KMS-11 (cell line): ENCODE data around the gene UBA3.
A peak's percentile ranks its signal among the peaks of the same experiment; 100 is the strongest.

Source experiments
- H2AFZ ChIP-seq: fragments of 200-600 bp; sonication (generic); 2 replicates; pipeline ENCODE4 v1.6.1; 2016; ENCODE audit warnings: antibody characterized with exemption, mixed run types, low read depth
- H3K27ac ChIP-seq: fragments of 200-600 bp; sonication (generic); 2 replicates; pipeline ENCODE4 v1.6.1; 2016; ENCODE audit warnings: mild to moderate bottlenecking, mixed run types
- H3K27me3 ChIP-seq: fragments of 200-600 bp; sonication (generic); 2 replicates; pipeline ENCODE4 v1.6.1; 2017; ENCODE audit warnings: mild to moderate bottlenecking, low read depth, mixed run types, moderate library complexity; ENCODE audit not compliant: insufficient read depth
- H3K36me3 ChIP-seq: fragments of 200-600 bp; sonication (generic); 2 replicates; pipeline ENCODE4 v1.6.1; 2017; ENCODE audit warnings: mild to moderate bottlenecking, mixed run types; ENCODE audit not compliant: insufficient read depth
- H3K4me1 ChIP-seq: fragments of 200-600 bp; sonication (generic); 2 replicates; pipeline ENCODE4 v1.6.1; 2016; ENCODE audit warnings: mild to moderate bottlenecking, low read depth, mixed run types; ENCODE audit not compliant: poor library complexity, severe bottlenecking
- H3K4me2 ChIP-seq: fragments of 200-600 bp; sonication (generic); 2 replicates; pipeline ENCODE4 v1.7.0; 2016; ENCODE audit warnings: mild to moderate bottlenecking, mixed run types
- H3K4me3 ChIP-seq: fragments of 200-600 bp; sonication (generic); IDR thresholded peaks from 2 replicates; pipeline ENCODE4 v1.6.1; 2017; ENCODE audit warnings: low read depth, low read length, mixed read lengths; ENCODE audit not compliant: insufficient read depth
- H3K79me2 ChIP-seq: fragments of 200-600 bp; sonication (generic); 2 replicates; pipeline ENCODE4 v1.6.1; 2016; ENCODE audit warnings: low read depth, mixed run types; ENCODE audit not compliant: insufficient read depth
- H3K9ac ChIP-seq: fragments of 200-600 bp; sonication (generic); 2 replicates; pipeline ENCODE4 v1.6.1; 2016; ENCODE audit warnings: mild to moderate bottlenecking, mixed run types
- H4K20me1 ChIP-seq: fragments of 200-600 bp; sonication (generic); 2 replicates; pipeline ENCODE4 v1.6.1; 2016; ENCODE audit warnings: mild to moderate bottlenecking, mixed run types; ENCODE audit not compliant: insufficient read depth
- TF ChIP-seq, protein P1 (sequence below): fragments of 200-600 bp; sonication (generic); conservative IDR thresholded peaks from 2 replicates; pipeline ENCODE4 v1.6.1; 2017; ENCODE audit warnings: low read depth, mild to moderate bottlenecking, antibody characterized with exemption, low read length, moderate library complexity, mixed read lengths

UBA3 gene

DNA sequence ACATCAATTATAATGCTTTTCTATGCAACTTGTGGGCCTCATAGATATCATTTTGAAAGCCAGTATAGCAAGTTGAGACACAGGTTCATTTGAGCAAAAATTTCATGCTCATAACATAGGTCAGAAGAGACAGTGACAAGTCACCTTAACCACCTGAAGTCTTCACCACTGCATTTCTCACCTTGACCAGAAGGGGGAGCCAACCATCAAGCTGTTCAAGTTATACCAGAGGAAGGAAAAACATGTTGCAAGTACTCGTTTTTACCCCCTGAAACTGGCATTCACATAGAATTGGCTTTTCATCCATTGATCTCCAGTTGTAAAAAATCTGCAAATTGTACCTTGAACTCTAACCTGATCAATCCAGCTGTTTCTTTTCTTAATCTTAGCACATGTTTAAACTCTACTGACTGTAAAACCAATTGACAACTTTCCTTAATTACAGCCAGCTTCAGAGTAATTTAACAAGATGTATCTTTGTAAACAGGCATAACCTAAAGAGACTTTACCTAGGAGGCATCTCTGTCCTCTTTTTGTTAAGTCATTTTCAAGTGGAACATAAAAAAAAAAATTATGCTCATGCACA, 40.8 kb upstream of the UBA3 start:
- H3K27me3 ChIP-seq = no peaks in the 10 kb centered on the region
- H3K4me1 ChIP-seq = peaks cover 11% of the 10 kb centered on the region
- H2AFZ ChIP-seq = peak overlapping the region; percentile 44
- H3K9ac ChIP-seq = no peak overlapping the region
- H3K4me2 ChIP-seq = no peak overlapping the region
- no peak overlapping the region for H3K4me3 ChIP-seq
- H3K79me2 ChIP-seq = no peaks in the 10 kb centered on the region
- H4K20me1 ChIP-seq = no peaks in the 10 kb centered on the region
- TF ChIP-seq, protein P1, sequence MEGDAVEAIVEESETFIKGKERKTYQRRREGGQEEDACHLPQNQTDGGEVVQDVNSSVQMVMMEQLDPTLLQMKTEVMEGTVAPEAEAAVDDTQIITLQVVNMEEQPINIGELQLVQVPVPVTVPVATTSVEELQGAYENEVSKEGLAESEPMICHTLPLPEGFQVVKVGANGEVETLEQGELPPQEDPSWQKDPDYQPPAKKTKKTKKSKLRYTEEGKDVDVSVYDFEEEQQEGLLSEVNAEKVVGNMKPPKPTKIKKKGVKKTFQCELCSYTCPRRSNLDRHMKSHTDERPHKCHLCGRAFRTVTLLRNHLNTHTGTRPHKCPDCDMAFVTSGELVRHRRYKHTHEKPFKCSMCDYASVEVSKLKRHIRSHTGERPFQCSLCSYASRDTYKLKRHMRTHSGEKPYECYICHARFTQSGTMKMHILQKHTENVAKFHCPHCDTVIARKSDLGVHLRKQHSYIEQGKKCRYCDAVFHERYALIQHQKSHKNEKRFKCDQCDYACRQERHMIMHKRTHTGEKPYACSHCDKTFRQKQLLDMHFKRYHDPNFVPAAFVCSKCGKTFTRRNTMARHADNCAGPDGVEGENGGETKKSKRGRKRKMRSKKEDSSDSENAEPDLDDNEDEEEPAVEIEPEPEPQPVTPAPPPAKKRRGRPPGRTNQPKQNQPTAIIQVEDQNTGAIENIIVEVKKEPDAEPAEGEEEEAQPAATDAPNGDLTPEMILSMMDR = peak; percentile 73
- H3K27ac ChIP-seq = no peak overlapping the region
- H3K36me3 ChIP-seq = no peaks in the 10 kb centered on the region

DNA sequence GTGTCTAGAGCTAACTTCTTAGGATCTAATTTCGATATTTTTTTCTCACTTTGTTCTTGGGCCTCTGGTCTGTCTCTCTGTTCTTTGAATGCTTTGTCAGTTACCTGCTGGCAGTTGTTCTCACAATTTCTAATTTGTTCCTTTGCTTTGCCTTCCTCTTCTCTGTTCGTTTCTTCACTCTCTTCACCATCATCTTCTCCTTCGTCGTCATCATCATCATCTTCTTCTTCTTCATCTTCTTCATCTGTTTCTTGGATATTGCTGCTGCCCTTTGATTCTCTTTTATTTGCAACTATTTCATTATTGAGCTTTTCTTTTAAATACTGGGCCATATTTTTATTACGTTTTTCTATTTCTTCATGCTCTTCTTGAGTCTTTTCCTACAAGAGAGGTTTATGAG, 39.5 kb upstream of the UBA3 start:
- H3K4me2 ChIP-seq = no peak overlapping the region
- no peaks in the 10 kb centered on the region for H4K20me1 ChIP-seq
- TF ChIP-seq, protein P1 = no peak
- no peak overlapping the region for H3K9ac ChIP-seq
- H3K4me3 ChIP-seq = no peak overlapping the region
- H3K79me2 ChIP-seq = no peaks in the 10 kb centered on the region
- no peaks in the 10 kb centered on the region for H3K27me3 ChIP-seq
- peaks cover 17% of the 10 kb centered on the region for H3K4me1 ChIP-seq
- H2AFZ ChIP-seq = no peak overlapping the region
- H3K27ac ChIP-seq = no peak overlapping the region
- no peaks in the 10 kb centered on the region for H3K36me3 ChIP-seq

DNA sequence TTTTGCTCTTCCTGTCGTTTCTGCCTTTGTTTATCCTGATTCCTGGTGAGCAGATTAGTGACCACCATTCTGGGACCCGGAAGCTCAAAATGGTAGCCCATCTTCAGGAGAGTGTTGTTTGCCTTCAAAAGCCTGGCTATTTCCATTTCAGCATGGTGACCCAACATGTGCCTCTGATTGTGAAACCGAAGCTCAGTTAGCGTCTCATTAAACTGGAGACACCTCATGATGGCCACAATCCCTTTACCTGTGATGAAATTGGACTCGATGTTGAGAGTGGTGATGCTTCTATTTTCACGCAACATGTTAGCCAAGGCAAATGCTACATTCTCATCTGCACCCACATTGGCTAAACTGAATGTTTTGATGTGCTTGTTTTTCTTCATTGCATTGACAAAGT, 39.0 kb upstream of the UBA3 start:
- Histone ChIP-seq H3K36me3 (no peaks in the 10 kb centered on the region), H3K4me2 (no peak overlapping the region), H2AFZ (no peak overlapping the region), H4K20me1 (no peaks in the 10 kb centered on the region), H3K9ac (no peak overlapping the region), H3K4me1 (peaks cover 17% of the 10 kb centered on the region), H3K4me3 (no peak overlapping the region), H3K79me2 (no peaks in the 10 kb centered on the region), H3K27me3 (no peaks in the 10 kb centered on the region), H3K27ac (no peak overlapping the region)
- TF ChIP-seq, protein P1 = no peak

DNA sequence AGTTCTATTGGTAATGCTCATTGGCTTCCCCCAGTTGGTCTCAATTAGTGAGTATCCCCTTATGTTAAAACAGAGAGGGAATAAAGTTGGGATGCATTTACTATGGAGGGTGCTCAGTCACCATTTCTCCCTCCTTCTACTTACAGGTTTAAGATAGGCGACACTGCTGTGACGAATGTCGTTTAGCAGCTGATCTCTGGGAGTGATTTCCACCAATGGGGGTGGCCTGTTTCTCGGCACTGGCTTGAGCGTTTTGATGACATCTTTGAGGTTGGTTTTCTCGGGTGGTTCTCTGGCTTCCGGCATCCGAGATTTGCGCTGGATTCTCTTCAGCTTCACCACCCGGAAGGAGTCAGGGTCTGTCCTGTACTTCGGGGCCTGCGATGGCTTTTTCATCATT, 38.4 kb upstream of the UBA3 start:
- Histone ChIP-seq H3K27ac (no peak overlapping the region), H3K4me2 (no peak overlapping the region), H3K4me3 (no peak overlapping the region), H3K4me1 (peaks cover 17% of the 10 kb centered on the region), H3K9ac (no peak overlapping the region), H3K79me2 (no peaks in the 10 kb centered on the region), H2AFZ (no peak overlapping the region), H3K36me3 (no peaks in the 10 kb centered on the region), H3K27me3 (no peaks in the 10 kb centered on the region), H4K20me1 (no peaks in the 10 kb centered on the region)
- TF ChIP-seq, protein P1 = no peak
